Neural cell (in vitro differentiated cells): Measurements from ENCODE around the gene RNASE4.

Experiments used
- CTCF ChIP-seq: fragments of 450-650 bp; IDR thresholded peaks from 2 replicates; pipeline ENCODE4 v1.5.1; 2014; ENCODE audit warnings: antibody characterized with exemption, mild to moderate bottlenecking, moderate library complexity; ENCODE audit not compliant: poor library complexity, severe bottlenecking
- EZH2 ChIP-seq: fragments of 200-600, 300-800 bp; shearing (Covaris generic), sonication (generic); IDR thresholded peaks from 2 replicates; pipeline ENCODE4 v1.6.1; 2014; ENCODE audit warnings: antibody characterized with exemption, low read length, borderline replicate concordance, mild to moderate bottlenecking; ENCODE audit not compliant: insufficient read depth, poor library complexity, severe bottlenecking
- MXI1 ChIP-seq: fragments of 450-650 bp; conservative IDR thresholded peaks from 2 replicates; pipeline ENCODE4 v1.6.1; 2014; ENCODE audit warnings: antibody characterized with exemption, mild to moderate bottlenecking; ENCODE audit not compliant: poor library complexity, severe bottlenecking
- RAD21 ChIP-seq: fragments of 450-650 bp; conservative IDR thresholded peaks from 2 replicates; pipeline ENCODE4 v1.6.1; 2014; ENCODE audit warnings: antibody characterized with exemption, mild to moderate bottlenecking, moderate library complexity

DNA sequence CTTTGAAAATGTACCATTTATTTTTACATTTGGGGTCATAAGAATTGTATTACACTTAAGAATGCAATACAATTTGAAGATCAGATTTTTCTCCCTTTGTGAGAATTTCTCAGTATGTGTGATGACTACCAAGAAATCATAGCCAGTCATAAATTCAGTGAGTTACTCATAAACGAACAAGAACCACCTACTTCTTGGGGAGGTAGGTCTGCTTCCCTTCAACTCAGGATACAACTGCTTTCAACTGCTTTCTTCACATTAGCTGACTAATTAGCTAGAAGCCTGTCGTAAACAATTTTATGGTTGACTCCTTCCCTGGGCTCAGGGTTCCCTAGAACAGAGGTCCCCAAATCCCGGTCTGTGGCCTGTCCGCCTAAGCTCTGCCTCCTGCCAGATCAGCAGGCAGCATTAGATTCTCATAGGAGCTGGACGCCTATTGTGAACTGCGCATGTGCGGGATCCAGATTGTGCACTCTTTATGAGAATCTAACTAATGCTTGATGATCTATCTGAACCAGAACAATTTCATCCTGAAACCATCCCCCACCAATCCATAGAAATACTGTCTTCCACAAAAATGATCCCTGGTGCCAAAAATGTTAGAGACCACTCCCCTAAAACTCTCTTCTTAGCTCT lies 7.9 kb downstream of the RNASE4 start:
- no peak for TF ChIP-seq CTCF
- no peak for TF ChIP-seq MXI1
- no peak for TF ChIP-seq RAD21
- no peak for TF ChIP-seq EZH2
